ENCODE data around the gene MED13L.

Gene MED13L

DNA sequence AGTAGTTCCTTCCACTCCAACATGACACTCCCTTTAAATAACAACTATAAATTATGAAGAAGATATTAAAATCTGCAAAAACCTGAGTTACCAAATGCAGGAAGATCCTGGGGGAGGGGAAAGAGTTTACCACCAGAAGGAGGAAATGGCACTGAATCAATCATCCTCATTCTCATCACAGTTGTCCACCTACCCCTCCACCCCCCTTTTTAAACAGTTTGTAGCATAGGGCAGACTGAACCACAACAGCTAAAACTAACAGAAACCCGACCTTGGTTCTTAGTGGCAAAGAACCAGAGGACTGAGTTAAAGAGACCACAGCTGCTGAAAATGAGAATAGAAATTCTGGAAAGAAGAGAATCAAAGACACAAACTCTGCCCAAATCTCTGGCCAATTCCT lies 189.5 kb downstream of the MED13L start:
- DNase-seq (ENCODE audit: low spot score) = peak; percentile 73

DNA sequence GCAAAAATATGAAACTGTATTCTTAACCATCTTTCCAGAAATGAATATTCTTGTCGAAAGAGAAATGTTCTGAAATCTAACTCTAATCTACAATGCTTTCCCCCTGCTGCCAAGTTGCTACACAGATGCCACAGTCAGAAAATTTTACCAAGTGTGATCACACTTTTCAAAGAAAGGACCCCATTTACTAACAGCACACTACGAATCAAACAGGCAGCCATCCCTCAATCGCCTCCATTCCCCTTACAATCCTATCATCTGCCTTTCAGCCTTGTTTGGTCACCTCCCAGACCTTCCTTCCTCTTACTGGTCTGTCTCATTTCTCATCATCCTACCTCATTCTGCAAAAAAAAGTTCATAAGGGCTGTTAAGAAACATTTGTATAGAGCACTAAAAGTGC lies 190.1 kb downstream of the MED13L start:
- peak; percentile 61 for DNase-seq (ENCODE audit: low spot score)

DNA sequence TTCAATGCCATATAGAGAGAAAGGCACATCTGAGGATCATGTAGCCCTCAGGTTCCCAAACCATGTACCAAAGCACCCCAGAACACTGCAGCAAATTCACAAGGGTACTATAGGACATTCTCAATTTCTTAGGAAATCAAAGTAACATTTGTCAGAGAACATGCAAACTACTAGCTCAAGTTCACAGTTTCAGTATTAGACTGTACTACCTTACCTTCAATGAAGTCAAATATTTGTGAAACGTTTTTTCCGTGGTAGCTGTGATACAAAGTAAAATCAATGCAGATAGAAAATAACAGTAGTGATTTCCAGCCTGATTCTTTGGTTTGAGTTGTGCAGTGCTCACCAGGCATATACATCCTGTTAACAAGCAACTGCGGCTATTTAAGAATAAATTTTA lies 197.1 kb downstream of the MED13L start:
- peak; percentile 47 for DNase-seq (ENCODE audit: low spot score)

DNA sequence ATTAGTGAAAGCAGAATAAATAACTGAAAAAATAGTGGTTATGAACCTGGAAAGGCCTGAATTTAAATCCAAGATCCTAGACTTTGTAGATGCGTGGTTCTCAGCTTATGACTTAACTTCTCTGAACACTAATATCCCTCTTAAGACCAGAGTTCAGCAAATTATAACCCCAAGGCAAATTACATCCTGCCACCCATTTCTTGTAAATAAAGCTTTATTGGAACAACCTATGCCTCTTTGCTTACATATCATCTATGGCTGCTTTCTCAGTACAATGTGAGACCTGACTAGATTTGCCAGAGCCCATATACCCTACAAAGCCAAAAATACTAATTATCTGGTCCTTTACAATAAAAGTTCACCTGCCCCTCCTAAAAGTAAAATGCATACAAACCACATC lies 199.1 kb downstream of the MED13L start:
- DNase-seq (ENCODE audit: low spot score) = no peak

DNA sequence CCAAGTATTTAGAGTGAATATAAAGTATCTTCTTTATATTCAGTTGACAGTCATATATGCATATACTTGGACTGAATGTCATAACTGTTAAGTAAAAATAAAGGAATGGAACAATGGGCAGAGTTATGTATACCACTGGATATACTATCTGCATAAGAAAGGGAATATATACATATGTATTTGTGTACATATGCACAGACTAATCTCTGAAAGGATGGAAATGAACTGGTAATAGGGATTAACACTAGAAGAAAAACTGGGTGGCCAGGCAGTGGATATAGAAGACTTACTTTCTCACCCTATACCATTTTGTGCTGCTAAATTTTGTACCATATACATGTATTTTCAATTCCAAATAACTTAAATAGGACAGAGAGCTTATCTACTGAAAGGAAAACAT lies 200.1 kb downstream of the MED13L start:
- DNase-seq (ENCODE audit: low spot score) = no peak

DNA sequence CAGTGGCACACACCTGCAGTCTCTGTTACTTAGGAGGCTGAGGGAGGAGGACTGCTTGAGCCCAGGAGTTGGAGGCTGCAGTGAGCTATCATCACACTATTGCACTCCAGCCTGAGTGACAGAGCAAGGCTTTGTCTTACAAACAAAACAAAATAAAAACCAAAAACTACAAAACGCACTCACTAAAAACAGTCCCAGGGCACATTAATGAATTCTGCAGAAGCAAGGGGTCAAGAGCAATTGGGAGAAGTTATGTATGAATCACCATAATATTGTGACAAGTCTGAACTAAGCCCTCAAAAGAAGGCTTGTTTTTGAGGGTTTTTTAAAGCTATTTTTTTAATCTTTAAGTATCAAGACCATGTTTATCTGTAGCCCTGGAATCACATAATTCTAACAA lies 201.1 kb downstream of the MED13L start:
- DNase-seq (ENCODE audit: low spot score) = no peak

DNA sequence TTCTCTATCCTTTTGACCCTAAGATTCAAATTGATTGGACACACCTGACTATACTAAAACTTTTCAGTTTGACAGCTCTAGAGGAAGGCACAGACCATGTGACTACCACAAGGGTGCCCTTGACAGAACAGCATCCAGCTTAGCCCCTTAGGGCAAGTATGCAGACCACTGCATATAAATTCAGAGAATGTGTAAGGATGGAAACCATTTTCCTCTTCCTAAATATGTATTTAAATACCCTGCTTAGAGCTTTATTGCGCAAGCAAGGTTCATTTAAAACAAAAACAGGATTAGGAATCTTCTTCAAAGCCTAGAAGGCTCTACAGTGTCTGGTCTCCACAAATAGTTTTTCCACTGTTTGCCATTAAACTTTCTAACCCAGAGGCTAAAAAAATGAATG lies 202.8 kb downstream of the MED13L start:
- DNase-seq (ENCODE audit: low spot score) = no peak

DNA sequence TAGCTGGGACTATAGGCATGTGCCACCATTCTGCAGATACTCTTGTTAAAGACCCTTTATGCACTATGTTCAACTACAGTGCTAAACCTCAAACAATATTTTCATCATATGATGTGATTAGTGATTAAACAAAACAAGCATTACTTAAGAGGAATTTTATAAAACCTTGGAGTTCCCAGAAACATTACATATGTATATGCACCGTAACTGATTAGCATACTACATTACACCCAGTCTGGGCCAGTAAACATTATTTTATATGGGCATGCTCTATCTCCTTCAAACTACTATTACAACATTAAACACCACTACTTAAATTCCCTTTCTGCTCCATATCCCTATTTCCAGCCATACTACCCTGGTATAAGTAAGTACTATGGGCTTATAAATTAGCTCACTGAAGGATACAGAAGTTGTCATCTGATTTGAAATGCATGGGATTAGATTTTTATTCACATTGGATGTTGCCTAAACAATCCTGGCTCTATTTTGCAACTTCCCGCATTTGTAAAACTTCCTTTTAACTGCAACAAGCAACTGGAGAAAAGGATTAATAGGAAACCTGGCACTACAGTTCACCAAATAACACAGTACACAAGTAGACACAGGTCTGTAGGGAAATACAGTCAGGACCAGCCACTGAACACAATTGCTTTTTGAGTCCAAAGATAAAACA lies 205.8 kb downstream of the MED13L start:
- no peak for DNase-seq (ENCODE audit: low spot score)

DNA sequence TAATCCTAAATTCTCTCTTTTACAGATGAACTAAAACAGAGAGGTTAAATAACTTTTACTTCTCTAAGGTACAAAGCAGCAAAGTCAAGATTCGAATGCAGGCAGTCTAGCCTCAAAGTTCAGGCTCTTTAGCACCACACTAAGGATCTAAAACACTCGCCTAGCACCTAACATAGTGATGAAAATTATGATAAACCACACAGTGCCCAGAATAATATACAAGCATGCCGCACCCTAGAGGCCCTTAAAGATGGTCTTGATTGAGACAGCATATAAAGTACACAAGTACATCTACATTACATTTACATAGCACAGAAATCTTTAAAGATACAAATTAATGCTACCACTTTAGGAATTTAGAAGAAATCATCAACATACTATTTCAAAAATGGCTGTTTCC lies 207.0 kb downstream of the MED13L start:
- DNase-seq (ENCODE audit: low spot score) = no peak

DNA sequence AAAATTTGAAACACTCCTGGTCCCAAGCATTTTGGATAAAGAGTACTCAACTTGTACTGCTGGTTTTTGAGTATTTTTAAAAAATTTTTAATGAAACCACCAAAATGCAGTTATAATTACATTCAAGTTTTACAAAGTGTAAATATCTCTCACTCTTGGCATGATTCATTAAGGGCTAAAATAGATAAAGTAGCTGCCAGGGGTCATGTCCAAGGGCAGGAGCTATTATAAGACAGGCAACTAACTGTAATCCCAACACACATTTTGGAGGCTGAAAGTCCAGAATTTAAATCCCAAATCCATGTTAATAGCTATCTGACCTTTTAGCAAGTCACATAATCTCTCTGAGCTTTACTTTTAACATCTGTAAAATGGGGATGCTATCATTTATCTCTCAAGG lies 207.6 kb downstream of the MED13L start:
- no peak for DNase-seq (ENCODE audit: low spot score)

DNA sequence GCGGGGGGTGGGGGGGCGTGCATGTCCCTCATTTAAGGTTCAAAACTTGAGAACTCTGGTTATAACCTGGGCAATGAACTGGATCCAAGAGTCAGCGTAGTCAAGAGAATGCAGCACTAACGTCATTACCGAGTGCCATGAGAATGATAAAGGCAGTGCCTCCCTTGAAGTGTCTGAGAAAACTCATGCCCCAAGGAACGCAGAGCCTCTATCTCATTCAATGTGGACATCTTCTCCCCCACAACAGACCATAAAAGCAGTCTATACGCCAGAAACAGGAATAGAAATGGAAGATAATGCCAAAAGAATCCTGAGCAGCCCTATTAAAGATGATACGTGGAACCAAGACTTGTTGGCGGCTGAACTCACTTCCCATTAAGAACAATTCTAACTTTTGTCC lies 208.6 kb downstream of the MED13L start:
- no peak for DNase-seq (ENCODE audit: low spot score)

DNA sequence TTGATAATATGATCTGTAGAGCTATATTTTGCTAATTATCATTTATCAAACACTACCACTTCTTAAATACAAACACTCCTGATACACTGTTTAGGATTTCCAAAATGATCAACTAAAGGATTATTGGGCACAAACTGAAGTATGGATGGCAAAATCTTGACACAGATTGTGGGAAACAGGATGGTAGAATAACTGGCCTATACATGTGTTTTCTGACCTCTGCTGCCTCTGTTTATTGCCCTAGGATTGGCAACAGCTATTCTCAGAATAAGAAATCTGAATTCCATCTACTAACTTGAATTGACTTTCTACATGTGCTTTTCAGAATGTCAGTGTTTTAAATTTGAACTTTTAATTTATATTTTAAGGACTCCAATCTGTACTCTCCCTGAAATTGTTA lies 209.1 kb downstream of the MED13L start:
- DNase-seq (ENCODE audit: low spot score) = no peak

DNA sequence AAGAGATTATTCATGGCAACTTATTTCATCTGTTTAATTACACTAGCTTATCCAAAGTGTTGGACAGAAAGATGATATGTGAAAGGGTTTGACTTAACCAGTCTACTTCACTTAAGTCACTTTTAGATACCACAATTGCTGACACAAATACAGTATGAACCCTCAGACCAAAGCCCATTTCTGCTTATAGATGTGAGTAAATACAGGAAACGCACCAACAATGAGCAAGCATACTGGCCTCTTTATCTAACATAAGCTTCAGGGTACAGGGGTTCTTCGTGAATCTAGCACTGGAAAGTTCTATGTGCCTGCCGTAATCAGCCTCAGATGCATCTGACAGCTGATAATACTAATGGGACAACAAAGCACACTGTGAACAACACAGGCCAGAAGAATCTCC lies 209.6 kb downstream of the MED13L start:
- no peak for DNase-seq (ENCODE audit: low spot score)

DNA sequence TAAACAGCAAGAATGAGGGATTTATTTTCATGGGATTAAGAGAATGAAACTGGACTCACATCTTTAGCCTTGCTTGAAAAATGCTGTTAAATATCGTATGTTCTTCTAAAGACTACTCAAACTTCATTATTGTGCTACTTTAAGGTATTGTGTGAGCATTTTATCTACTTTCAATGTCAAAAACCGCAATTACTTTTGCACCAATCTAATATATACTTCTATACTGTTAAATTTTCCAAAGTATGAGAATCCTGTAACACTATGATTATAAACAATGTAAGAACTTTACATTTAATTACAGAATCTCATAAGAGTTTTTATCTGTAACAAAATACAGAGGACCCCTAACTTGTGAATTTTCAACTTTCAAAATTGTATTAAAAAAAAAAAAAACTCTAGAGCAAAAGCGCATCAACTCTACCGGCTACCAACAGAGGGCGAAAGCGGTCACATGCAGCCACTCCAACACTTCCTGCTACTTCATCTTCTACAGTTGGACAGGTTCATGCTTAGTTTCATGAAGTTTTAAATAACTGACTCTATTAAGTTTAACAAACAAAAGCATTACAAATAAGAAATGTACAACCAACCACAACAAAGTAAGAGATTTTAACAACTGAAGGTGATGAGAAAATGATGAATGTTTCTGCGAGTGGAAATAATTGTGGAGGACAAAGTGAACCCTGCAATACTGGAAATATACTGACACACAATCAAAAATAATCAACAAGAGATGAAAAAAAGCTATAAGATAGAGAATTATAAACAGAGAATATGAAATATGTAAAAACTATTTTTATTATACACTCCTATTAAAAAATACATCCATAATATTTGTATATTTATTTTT lies 210.9 kb downstream of the MED13L start:
- DNase-seq (ENCODE audit: low spot score) = peak; percentile 54

DNA sequence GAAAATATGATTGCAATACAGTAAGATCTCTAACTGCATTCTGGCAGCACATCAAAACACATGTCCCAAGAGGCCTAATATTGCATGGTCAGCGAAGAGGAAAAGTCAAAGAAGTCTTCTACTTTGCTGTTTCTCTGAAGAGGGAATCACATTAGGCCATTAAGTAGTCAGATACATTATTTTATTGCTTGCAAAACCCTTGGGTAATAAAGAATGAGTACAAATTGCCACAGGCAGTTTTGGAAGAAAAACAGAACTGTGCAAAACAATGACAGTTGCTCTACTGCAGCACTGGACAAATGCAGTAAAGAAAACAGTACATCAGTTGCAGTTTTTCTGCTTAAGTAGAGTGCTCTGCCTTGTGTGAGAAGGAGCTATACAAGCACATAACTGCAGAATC lies 211.9 kb downstream of the MED13L start:
- no peak for DNase-seq (ENCODE audit: low spot score)

DNA sequence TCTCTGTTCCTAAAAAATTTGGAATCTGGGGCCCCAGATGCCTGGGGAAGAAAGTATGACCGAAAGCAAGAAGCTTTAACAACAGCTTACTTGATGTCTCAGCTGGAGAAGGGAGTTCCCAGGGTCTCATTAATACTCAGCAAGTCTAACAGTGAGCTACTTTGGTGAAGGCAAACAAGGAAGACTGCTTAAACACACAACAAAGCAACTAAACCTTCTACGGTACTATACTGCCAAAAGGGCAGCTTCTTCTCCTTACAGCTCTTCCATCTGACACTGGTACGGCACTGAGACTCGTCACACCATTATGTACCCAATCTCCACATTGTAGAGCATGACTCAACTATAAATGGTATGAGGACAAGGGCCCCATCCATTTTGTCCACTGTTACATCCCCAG lies 213.0 kb downstream of the MED13L start:
- DNase-seq (ENCODE audit: low spot score) = no peak

DNA sequence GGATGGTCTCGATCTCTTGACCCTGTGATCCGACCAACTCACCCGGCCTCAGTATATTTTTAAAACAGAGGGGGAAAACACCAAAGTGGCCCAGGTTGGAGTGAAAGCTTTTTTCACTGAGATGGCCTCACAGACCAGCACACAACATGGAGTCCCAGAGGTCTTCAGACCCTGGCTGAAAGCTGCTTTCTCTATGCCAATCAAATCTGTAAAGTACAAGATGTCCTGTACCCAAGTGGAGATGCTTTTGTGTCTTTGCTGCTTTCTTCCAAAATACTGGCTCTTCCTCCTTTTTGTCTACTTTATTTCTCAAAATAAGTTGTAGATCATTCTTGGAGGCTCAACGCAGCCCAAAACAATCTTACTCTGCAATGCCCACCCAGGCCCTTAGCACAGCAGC lies 214.8 kb downstream of the MED13L start:
- no peak for DNase-seq (ENCODE audit: low spot score)

DNA sequence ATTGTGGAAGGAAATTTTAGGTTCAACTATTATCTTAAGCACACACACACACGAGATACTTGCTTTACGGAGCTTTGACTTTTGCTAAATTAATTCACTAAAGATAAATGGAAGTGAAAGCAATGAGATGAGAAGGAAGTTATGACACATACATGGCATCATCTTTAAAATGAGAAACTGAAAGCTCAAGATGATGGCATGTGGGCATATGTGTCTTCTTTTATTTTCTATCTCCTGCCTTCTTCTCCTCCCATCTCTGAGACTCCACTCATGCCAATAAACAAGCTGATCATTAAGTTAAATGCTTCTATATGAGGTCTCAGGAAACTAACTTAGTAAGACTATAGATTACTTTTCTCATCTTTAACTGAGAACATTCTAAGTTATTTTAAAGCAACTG lies 216.7 kb downstream of the MED13L start:
- DNase-seq (ENCODE audit: low spot score) = peak; percentile 68

DNA sequence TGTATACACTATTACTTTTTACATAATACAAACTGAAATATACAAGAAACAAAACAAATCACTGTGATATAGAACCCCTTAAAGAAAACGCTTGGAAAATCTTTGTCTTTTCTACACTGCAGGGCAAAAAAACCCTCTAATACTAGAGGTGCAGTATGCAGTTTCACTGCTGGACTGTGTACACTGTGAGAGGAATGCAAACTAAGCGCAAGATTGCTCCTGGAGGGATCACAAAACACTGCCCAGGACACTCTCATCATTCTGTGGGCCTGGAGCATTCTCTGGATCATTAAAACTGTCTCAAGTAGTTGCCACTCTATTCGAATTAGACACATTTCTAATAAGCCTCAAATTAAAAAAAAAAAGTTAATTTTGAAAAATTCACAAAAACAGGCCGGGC lies 217.6 kb downstream of the MED13L start:
- DNase-seq (ENCODE audit: low spot score) = no peak

DNA sequence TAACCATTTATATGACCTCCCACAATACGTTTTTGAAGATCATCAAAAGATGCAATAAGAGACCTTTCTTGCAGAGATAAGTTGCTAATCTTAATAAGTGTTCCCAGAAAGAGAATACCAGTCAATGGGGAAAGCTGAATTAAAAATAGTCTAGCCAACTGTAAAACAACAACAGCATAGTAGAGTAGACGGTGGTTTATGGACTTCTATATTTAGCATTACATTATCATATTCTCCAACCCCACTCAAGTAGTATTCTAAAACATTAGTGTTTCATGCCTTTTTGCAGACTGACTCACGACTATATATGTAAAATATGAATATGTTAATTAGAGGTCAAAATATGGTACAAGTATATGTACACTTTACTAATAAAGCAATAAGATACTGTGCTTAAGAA lies 218.9 kb downstream of the MED13L start:
- DNase-seq (ENCODE audit: low spot score) = no peak

DNA sequence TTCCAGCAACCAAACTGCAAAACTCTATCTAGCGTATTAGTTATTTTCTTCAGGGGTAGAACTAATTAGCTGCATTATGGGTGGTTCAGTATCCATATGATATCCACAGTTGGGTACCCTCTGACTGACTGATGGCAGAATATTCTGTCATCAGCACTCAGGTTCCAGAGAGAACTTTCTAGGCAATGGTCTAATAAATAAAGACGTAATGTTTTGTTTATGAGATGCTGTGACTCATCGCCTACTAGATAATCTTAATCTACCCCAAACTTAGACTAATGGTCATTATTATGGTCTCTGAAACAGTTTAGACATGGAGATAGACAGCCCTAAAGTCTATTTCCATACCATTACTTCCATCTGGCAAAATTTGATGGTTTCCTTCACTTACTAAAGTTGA lies 220.1 kb downstream of the MED13L start:
- no peak for DNase-seq (ENCODE audit: low spot score)

DNA sequence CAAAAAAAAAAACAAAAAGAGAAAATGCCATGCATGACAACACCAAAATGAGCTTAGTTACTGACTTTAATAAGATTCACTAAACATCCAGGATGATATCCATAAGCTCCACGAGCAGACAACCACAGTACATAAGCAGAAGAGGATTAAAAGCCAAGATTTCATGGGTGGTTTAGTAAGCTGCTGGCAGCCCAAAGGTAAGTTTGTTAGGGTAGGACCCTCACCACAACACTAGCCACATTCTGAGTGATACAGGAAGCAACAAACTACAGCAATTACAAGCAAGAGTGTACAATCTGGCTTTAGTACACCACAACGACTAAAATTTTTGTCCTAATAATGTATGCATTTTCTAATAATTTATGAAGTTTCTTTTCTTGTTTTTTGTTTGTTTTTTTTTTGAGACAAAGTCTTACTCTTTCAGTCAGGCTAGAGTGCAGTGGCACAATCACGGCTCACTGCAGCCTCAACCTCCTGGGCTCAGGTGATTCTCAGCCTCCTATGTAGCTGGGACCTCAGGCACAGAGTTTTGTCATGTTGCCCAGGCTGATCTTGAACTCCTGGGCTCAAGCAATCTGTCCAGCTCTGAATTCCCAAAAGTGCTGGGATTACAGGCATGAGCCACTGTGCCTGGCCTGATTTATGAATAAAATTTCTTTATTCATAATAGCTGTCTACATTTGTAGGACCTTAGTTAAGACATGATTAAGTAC lies 221.4 kb downstream of the MED13L start:
- DNase-seq (ENCODE audit: low spot score) = peak; percentile 28

DNA sequence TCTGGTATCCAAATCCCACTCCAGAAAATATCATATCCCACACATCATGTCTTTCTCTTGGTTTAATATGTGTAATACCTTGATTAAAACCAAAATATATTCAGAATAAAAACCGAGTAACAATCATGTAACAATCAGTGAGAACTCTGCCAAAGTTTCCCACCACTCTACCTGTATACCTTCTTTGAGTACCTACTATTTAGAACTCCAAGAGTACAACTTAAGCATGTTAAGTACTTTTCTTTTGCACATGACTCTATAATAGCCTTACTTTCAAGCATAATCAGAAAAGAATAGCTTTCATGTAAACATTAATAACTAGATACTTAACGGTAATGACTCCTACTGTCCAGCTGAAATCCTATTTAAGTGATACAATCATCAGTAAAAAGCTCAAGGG lies 223.2 kb downstream of the MED13L start:
- DNase-seq (ENCODE audit: low spot score) = no peak

Data from activated CD4-positive, alpha-beta T cell treated with anti-CD3 and anti-CD28 coated beads, Interleukin-2, Interleukin-4, amounts not matched to agents 100 ng/mL and 50 ng/mL, durations not matched to agents 16 hours and 8 hours (primary cell).